Measurements from ENCODE around the gene ELOVL2.

DNA sequence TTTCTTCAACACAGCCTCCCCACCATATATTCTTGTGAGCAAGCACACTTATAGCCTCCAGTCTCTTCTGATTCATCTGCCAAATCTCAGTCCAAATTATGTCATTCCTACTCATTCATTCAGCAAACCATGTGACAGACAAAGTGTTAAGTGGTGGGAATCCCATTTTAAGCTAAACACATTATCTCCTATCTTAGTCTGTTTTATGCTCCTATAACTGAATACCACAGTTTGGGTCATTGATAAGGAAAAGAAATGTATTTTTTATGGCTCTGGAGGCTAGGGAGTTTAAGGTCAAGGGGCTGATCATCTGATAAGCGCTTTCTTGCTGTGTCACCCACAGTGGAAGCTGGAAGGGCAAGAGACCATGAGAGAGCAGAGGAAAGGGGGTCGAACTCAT lies 25.7 kb upstream of the ELOVL2 start:
- TF ChIP-seq, protein P1, sequence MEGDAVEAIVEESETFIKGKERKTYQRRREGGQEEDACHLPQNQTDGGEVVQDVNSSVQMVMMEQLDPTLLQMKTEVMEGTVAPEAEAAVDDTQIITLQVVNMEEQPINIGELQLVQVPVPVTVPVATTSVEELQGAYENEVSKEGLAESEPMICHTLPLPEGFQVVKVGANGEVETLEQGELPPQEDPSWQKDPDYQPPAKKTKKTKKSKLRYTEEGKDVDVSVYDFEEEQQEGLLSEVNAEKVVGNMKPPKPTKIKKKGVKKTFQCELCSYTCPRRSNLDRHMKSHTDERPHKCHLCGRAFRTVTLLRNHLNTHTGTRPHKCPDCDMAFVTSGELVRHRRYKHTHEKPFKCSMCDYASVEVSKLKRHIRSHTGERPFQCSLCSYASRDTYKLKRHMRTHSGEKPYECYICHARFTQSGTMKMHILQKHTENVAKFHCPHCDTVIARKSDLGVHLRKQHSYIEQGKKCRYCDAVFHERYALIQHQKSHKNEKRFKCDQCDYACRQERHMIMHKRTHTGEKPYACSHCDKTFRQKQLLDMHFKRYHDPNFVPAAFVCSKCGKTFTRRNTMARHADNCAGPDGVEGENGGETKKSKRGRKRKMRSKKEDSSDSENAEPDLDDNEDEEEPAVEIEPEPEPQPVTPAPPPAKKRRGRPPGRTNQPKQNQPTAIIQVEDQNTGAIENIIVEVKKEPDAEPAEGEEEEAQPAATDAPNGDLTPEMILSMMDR (IDR thresholded peaks at IDR 0.05): no peak
- no peak for TF ChIP-seq POLR2A (IDR thresholded peaks at IDR 0.05)
